Erythroblast (primary cell): ENCODE data around the gene PSMD4.
A peak's percentile ranks its signal among the peaks of the same experiment; 100 is the strongest.
"Not testable (repeated sequence)": the region's sequence is repeated elsewhere in the genome, so short reads cannot be mapped to it uniquely, and the experiment has no call there.

Experiments
- DNase-seq, 2 experiments: peaks; one replicate each; lab custom pipeline; 2025; lab: John Stamatoyannopoulos, UW
- GATA1 ChIP-seq: IDR thresholded peaks from 2 replicates; pipeline ENCODE4 v1.6.1; 2011; ENCODE audit warnings: low read depth, mild to moderate bottlenecking, control low read depth, low read length, moderate library complexity
- POLR2A ChIP-seq: IDR thresholded peaks from 2 replicates; pipeline ENCODE4 v1.6.1; 2011; ENCODE audit warnings: mild to moderate bottlenecking, low read length

PSMD4 gene

DNA sequence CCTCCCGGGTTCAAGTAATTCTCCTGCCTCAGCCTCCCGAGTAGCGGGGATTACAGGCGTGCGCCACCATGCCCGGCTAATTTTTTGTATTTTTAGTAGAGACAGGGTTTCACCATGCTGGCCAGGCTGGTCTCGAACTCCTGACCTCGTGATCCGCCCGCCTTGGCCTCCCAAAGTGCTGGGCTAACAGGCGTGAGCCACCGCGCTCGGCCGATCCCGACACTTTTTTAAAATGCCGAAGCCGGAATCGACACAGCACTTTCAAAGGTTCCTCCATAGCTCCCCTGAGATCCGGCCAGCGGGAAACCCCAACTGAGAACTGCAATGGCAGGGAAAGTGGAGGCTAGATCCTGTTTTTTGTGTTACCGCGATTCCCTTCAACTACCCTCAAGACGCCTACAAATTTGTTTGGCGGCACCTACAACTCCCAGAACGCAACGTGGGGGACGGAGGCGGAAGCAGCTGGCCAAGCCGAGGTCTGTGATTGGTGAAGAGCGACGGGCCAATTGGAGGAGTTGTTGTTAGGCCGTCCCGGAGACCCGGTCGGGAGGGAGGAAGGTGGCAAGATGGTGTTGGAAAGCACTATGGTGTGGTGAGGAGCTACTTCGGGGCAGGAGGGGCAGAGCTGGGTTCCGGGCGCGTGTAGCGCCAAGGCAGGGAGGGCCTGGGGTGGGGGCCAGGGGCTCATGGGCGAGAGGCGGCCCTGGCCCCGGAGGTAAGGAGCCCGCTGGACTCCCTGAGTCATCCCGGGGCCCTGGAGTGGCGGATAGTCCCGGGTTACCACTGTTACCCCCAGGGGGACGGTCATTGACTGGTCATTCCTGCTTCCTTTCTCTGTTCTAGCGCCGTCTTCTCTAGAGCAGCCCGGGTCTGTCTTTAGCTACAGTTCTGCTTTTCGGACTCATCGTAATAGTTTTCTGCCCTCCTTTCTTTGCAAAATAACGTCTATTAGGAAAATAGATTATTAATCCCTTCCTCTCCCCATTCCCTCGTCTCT, at the start of gene PSMD4:
PSMD4 (plus strand) TSS at position 518 of the 997 bp plus-strand sequence; CDS start at position 567, 49 bp downstream.
- TF ChIP-seq GATA1, result no peak
- TF ChIP-seq POLR2A, result peak; percentile 92
- peak; percentile 98 for DNase-seq

DNA sequence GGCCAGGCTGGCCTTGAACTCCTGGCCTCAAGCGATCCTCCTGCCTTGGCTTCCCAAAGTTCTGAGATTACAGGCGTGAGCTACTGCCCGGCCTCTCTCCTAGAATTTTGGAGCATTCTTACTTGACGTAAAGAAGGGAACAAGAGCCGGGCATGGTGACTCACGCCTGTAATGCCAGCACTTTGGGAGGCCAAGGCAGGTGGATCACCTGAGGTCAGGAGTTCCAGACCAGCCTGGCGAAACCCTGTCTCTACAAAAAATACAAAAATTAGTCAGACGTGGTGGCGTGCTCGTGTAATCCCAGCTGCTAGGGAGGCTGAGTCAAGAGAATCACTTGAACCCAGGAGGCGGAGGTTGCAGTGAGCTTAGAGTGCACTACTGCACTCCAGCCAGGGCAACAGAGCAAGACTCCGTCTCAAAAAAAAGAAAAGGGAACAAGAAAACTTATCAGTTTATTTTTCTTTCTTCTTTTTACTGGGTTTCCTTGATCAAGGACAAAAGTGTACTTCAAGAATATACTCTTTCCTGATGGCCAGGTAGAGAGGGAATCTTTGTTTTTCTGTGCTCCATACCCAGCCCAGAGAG, 49.1 kb upstream of the PSMD4 start:
- not testable (repeated sequence) for DNase-seq

DNA sequence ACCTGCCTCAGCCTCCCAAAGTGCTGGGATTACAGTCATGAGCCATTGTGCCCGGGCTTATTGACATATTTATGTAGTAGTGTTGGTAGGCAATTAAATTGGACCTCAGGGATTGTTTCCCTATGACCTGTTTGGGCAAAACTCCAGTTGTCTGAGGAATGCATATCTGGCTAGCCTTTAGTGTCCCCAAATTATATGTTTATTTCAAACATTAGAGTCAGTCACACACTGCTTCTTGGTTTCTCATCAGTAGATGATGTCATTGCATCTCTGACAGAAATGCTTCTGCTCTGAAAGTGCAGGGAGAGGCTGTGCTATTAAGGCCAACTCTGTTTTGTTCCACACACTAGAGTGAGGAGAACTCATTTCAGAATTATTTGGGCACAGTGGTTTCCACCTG, 43.7 kb upstream of the PSMD4 start:
- TF ChIP-seq POLR2A (no peak), GATA1 (no peak)
- DNase-seq, result no peak

DNA sequence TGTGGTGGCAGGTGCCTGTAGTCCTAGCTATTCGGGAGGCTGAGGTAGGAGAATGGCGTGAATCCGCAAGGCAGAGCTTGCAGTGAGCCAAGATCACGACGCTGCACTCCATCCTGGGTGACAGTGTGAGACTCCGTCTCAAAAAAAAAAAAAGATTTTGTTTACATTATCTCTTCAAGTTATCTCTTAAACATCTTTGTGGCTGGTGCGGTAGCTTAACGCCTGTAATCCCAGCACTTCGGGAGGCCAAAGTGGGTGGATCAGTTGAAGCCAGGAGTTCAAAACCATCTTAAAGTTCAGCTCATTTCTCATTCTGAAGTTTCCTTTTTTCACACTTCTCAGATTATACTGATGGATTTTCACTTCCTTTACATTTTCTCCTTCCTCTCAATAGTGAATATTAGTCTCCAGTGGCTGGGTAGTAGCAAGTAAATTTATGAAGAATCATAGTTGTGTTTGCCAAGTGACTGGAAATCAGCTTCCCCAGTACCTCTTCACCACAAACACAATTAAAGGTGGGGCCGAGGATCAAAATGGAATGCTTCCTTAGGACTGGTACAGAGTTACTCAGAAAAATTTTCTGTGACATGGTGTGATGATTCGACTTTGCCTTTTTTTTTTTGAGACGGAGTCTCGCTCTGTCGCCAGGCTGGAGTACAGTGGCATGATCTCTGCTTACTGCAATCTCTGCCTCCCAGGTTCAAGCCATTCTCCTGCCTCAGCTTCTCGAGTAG, 42.4 kb upstream of the PSMD4 start:
- no peak for DNase-seq

DNA sequence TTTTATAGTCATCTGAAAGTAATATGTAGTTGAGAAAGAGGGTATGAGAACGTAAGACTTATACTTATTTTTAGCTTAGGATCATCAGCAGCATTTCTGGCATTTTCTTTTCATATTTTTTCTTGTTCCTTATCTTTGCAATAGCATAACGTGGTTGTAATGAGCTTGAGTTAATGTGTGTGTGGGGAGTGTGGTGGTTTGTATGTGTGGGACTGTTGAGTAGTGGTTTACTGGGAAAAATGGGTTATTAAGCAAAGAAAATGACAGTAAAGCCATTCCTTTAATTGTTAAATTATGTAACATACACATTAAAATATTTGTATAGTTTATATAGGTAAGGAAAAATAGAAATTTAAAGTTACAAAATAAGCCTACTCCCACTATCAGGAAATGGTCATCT, 41.0 kb upstream of the PSMD4 start:
- no peak for DNase-seq
- TF ChIP-seq GATA1 (no peak), POLR2A (no peak)

More for the DNA sequence above, 42.4 kb upstream of the PSMD4 start:
- no peak for TF ChIP-seq GATA1
- TF ChIP-seq POLR2A, result no peak

DNA sequence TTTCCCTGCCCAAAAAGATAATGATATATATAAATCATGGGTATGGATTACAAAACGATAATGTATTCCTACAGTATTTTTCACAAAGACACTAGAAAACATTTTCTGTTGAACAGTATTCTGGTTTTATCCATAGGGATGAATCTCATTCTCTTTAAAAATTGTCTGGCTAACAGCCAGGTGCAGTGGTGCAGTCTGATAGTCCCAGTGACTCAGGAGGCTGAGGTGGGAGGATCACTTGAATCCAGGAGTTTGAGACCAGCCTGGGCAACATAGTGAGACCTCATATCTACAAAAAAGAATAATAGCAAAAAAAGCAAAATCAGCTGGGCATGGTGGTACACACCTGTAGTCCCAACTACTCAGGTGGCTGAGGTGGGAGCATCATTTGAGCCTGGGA, 32.9 kb upstream of the PSMD4 start:
- DNase-seq, result peak in 1 of 2 experiments; percentile 19
- TF ChIP-seq GATA1 (no peak), POLR2A (no peak)

DNA sequence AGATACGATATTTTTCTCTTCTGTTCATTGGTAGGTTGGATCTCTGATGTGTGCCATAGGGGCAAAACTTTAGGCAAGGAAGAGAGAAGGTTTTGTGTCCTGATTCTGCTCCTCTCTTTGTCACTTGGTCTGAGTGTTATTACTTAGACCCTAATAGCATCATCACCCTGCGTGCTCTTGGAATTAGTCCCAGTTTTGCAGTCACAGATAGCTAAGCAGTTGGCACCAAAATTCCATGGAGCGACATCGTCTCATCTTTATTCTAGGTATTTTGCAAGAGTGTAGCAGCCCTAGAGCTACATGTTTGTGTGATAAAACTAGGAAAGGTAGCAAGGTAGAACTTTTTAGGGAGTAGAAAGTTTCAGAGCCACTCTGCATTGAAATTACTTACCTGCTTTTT, 32.4 kb upstream of the PSMD4 start:
- no peak for DNase-seq
- TF ChIP-seq POLR2A (no peak), GATA1 (no peak)

DNA sequence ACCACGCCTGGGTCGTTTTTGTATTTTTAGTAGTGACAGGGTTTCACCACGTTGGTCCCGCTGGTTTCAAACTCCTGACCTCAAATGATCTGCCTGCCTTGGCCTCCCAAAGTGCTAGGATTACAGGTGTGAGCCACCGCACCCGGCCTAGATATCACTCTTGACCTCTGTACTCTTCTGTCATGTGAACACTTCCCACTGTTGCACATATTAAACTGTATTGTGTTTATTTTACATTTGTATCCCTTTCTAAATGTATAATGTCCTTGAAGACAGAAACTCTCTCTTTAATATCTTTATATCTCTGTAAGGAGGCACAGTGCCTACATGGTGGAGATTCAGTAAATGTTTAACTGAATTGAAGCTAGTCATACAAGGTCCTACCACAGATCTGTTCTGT, 19.3 kb upstream of the PSMD4 start:
- DNase-seq, result no peak
- TF ChIP-seq GATA1, result no peak
- no peak for TF ChIP-seq POLR2A

DNA sequence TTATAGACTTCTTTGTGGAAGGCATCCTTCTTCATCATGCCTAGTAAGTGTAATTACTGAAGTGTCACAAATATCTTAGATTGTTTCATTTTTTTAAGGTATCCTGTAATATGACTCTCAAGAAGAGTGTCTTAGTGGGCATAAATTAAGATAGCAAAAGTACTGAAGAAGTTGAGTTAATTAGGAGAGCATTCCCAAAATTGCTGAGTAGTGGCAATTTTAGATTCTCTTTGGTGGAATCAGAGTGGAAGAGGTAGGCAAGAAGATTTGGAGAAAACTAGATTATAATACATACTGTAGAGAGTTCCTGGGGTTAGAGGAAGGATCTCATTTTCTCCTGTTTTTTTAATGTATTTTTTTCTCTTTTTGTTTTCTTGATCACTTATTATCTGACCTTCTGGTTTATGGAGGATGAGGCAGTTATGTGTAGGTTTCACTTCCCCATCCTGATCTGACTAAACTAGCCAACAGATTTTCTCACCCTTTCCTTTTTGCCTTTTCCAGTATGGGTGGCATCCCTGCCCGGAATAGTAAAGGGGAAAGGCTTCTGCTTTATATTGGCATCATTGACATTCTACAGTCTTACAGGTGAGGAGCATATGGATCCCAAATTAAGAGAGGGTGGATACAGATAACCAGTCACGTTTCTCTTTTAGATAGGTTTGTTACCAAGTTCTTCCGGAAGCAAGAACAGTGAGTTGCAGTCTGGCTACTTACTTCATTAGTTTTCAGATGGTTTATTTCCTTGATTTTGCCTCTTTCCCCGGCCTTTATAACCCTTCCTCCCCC, 16.7 kb upstream of the PSMD4 start:
- DNase-seq, result no peak
- TF ChIP-seq POLR2A, result no peak
- no peak for TF ChIP-seq GATA1

DNA sequence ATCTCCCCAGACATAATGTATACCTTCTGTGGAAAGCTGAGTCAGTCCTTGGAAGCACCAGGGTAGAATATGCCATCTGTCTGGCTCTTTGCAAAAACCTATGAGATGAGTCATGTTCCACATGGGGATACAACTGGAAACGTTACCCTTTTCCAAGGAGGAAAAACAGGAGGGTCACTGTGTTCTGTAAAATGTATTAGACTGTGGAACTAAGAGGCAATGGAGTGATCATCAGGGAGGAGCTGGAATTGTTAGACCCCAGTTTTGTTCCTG, 16.1 kb upstream of the PSMD4 start:
- no peak for TF ChIP-seq POLR2A
- no peak for TF ChIP-seq GATA1
- no peak for DNase-seq

DNA sequence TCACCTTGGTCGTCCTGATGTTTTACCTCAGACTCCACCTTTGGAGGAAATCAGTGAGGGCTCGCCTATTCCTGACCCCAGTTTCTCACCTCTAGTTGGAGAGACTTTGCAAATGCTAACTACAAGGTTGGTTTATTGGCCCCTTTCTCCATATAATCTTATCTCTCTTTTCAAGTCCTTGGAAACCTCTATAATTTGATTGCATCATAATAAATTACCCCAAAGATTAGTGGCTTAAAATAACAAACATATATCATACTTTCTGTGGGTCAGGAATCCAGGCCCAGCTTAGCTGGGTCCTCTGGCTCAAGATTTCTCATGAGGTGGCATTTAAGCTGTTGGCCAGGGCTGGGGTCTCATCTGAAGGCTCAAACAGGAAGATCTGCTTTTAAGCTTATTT, 12.1 kb upstream of the PSMD4 start:
- TF ChIP-seq POLR2A (no peak), GATA1 (no peak)
- no peak for DNase-seq

DNA sequence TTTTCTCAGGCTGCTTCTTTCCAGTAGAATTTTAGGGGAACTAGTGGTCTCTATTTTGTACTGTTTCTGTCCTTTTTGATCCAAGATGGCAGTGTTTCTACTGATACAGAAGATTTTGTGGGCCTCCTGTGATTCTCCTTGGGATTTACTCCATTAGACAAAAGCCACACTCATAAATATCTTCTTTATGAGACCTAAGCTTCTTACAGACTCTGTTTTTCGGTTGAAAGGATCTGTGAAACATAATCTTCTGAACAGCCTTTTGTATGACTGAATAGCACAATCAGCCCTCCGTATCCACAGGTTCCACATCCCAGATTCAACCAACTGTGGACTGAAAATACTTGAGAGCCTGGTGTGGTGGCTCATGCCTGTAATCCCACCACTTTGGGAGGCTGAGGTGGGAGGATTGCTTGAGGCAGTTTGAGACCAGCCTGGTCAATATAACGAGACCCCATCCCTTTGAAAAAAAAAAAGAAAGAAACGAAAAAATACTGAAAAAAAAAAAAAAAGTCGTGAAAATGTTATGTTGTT, 10.8 kb upstream of the PSMD4 start:
- no peak for TF ChIP-seq POLR2A
- TF ChIP-seq GATA1, result no peak
- DNase-seq, result no peak

DNA sequence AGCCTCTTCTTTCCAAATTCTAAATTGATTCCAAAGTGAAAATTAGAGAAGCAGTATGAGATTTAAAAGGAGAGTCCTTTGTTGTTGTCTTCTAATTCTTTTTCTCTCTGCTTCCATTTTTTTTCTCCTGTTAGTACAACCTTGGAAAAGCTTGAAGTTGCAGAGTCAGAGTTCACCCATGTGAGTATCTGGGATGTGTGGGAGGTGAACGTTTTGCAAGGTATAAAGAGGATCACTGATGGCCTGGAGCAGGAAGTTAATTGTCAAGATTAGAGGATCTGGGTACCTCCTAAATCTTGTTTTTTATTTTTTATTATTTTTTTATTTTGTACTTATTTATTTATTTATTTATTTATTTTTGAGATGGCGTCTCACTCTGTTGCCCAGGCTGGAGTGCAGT, 7.7 kb upstream of the PSMD4 start:
- no peak for DNase-seq
- TF ChIP-seq GATA1 (no peak), POLR2A (no peak)
